Endothelial cell of umbilical vein (primary cell): ENCODE measurements around the gene NUB1. TPM values are rescaled to one million over a fixed set of nuclear protein-coding genes. Genes with fewer than 3 reads are reported as not detected.

Source experiments
- BruUV-seq: library from RNA; stranded (reverse); fragments of 400-500 nt; replicated peaks from 2 replicates; lab custom pipeline; 2021; lab: Mats Ljungman, UMichigan
- CTCF ChIA-PET: fragments of 300-600, 350-600 bp; sonication (Branson Sonifier 250); formaldehyde crosslinking; loops from one replicate; lab custom pipeline; 2021; ENCODE audit warnings: antibody characterized with exemption, inconsistent platforms; lab: Charles Lee
- POLR2A ChIA-PET: fragments of 300-600, 350-600 bp; sonication (Branson Sonifier 250); formaldehyde crosslinking; loops from one replicate; lab custom pipeline; 2021; ENCODE audit warnings: antibody characterized with exemption, inconsistent platforms; lab: Charles Lee
- DNase-seq: peaks from one replicate; pipeline ENCODE4 v3.0.0-alpha.2; 2011; ENCODE audit warnings: low read depth, low spot score
- FAIRE-seq: peaks from 2 replicates; lab custom pipeline; 2011; peaks lifted over from hg19 to GRCh38; lab: Jason Lieb, UNC
- H2AFZ ChIP-seq: 2 replicates; pipeline ENCODE4 v1.6.0; 2012; ENCODE audit warnings: low read depth, low read length, control low read depth, inconsistent platforms
- H3K27ac ChIP-seq: 2 replicates; pipeline ENCODE4 v1.5.1; 2011; ENCODE audit warnings: low read depth, mild to moderate bottlenecking, control low read depth, low read length, moderate library complexity; ENCODE audit not compliant: insufficient read depth
- H3K27me3 ChIP-seq, 2 experiments: 2 replicates each; pipeline versions ENCODE4 v1.6.0 to v1.6.1; 2011; ENCODE audit warnings: low read length in 2 of 2, mixed read lengths in 1 of 2; ENCODE audit not compliant: control insufficient read depth in 2 of 2, insufficient read depth in 2 of 2
- H3K36me3 ChIP-seq, 2 experiments: 2 replicates in 1 of 2; 3 replicates in 1 of 2; pipeline ENCODE4 v1.5.1; 2011; ENCODE audit warnings: low read length in 2 of 2, mild to moderate bottlenecking in 1 of 2, moderate library complexity in 1 of 2; ENCODE audit not compliant: control insufficient read depth in 2 of 2, insufficient read depth in 2 of 2; ENCODE audit errors: extremely low read depth in 1 of 2
- H3K4me1 ChIP-seq: 3 replicates; pipeline ENCODE4 v1.5.1; 2011; ENCODE audit warnings: mild to moderate bottlenecking, low read length; ENCODE audit not compliant: control insufficient read depth, insufficient read depth; ENCODE audit errors: extremely low read depth
- H3K4me2 ChIP-seq: 2 replicates; pipeline ENCODE4 v1.6.1; 2011; ENCODE audit warnings: low read length, control low read depth, mixed read lengths; ENCODE audit not compliant: insufficient read depth
- H3K4me3 ChIP-seq, 3 experiments: fragments of 200-600 bp in 1 of 3; sonication (generic), shearing (Covaris generic) in 1 of 3; replicated peaks in 1 of 3; 2 replicates each; pipeline ENCODE4 v1.5.1; 2011 to 2016; ENCODE audit warnings: control low read depth in 3 of 3, low read length in 3 of 3, mild to moderate bottlenecking in 2 of 3, inconsistent platforms in 1 of 3, low read depth in 1 of 3, moderate library complexity in 1 of 3; ENCODE audit not compliant: insufficient read depth in 1 of 3
- H3K79me2 ChIP-seq: 2 replicates; pipeline ENCODE4 v1.6.0; 2012; ENCODE audit warnings: low read length, inconsistent platforms; ENCODE audit not compliant: control insufficient read depth, insufficient read depth
- H3K9ac ChIP-seq: replicated peaks from 2 replicates; pipeline ENCODE3; 2011; ENCODE audit warnings: low read length, control low read depth; ENCODE audit not compliant: insufficient read depth; ENCODE audit errors: extremely low read depth
- H3K9me1 ChIP-seq: replicated peaks from 3 replicates; pipeline ENCODE4 v1.6.0; 2011; ENCODE audit warnings: mild to moderate bottlenecking, low read length; ENCODE audit not compliant: control insufficient read depth, insufficient read depth; ENCODE audit errors: extremely low read depth
- H3K9me3 ChIP-seq: replicated peaks from 2 replicates; pipeline ENCODE4 v1.5.1; 2012; ENCODE audit warnings: low read length, inconsistent platforms; ENCODE audit not compliant: control insufficient read depth, insufficient read depth
- H4K20me1 ChIP-seq: replicated peaks from 2 replicates; pipeline ENCODE3; 2011; ENCODE audit warnings: mild to moderate bottlenecking, low read length; ENCODE audit not compliant: control insufficient read depth, insufficient read depth; ENCODE audit errors: extremely low read depth
- CTCF ChIP-seq, 2 donors: IDR thresholded peaks; 1 replicate in 1 of 2; 2 replicates in 1 of 2; pipeline ENCODE4 v1.5.1; 2011; ENCODE audit warnings: low read length in 2 of 2, mild to moderate bottlenecking in 2 of 2, moderate library complexity in 2 of 2, control low read depth in 1 of 2, inconsistent platforms in 1 of 2, low read depth in 1 of 2; ENCODE audit not compliant: insufficient read depth in 1 of 2; ENCODE audit errors: extremely low read depth in 1 of 2
- EZH2 ChIP-seq: IDR thresholded peaks from 2 replicates; pipeline ENCODE4 v1.6.1; 2012; ENCODE audit warnings: borderline replicate concordance, low read depth, mild to moderate bottlenecking, moderate library complexity, low read length, inconsistent platforms; ENCODE audit not compliant: severe bottlenecking
- FOS ChIP-seq: IDR thresholded peaks from 2 replicates; pipeline ENCODE4 v1.6.1; 2011; ENCODE audit warnings: mild to moderate bottlenecking, low read length, moderate library complexity, borderline replicate concordance; ENCODE audit not compliant: insufficient read depth
- GATA2 ChIP-seq: IDR thresholded peaks from 2 replicates; pipeline ENCODE4 v1.7.0; 2011; ENCODE audit warnings: low read depth, mild to moderate bottlenecking, moderate library complexity, mixed read lengths, low read length; ENCODE audit not compliant: insufficient read length, insufficient read depth
- JUN ChIP-seq: IDR thresholded peaks from 2 replicates; pipeline ENCODE4 v1.6.1; 2011; ENCODE audit warnings: borderline replicate concordance, low read depth; ENCODE audit not compliant: insufficient read length, insufficient read depth
- MAX ChIP-seq: IDR thresholded peaks from 2 replicates; pipeline ENCODE4 v1.6.1; 2011; ENCODE audit not compliant: insufficient read depth, insufficient read length
- MYC ChIP-seq: IDR thresholded peaks from one replicate; pipeline ENCODE4 v1.6.1; 2011; ENCODE audit warnings: mild to moderate bottlenecking, low read depth, low read length
- POLR2A ChIP-seq: IDR thresholded peaks from 2 replicates; pipeline ENCODE4 v1.6.1; 2012; ENCODE audit warnings: low read depth, mild to moderate bottlenecking, control low read depth, low read length
- POLR2AphosphoS5 ChIP-seq: IDR thresholded peaks from 2 replicates; pipeline ENCODE4 v1.6.1; 2012; ENCODE audit warnings: low read depth, mild to moderate bottlenecking, control low read depth, low read length, moderate library complexity; ENCODE audit not compliant: insufficient read depth
- dilution Hi-C: fragments of 300-500 bp; cut with MboI; formaldehyde crosslinking; loops from one replicate; pipeline ENCODE4 v1.15.0; 2019; ENCODE audit warnings: low sequenced_read_pairs; ENCODE audit not compliant: extremely low pct_ligation_motif_present
- intact Hi-C: fragments of 100-400 bp; cut with micrococcal nuclease; formaldehyde crosslinking; loops from one replicate; pipeline ENCODE4 v1.10.0; 2022
- polyA plus RNA-seq, 4 experiments: library from polyadenylated mRNA; depleted of rRNA in 3 of 4; stranded (reverse) in 3 of 4; unstranded in 1 of 4; fragments of >200 nt; gene quantifications; 2 replicates each; pipeline versions ENCODE4 v1.2.1 to v1.2.3, GENCODE V29; 2011 to 2012; ENCODE audit warnings: missing spikeins in 1 of 4
- total RNA-seq: library from RNA; stranded (reverse); gene quantifications from 2 replicates; pipeline ENCODE4 v1.2.3, GENCODE V29; 2021

The NUB1 gene
- total and polyA plus RNA-seq, 2 donors (not counting 3 experiments of a cell fraction or from before 2014, with no cell fraction given): 28.0 to 46.2 TPM

GRCh38 chr7:151351027-151351426 is 9.4 kb downstream of the NUB1 start:
- ChIA-PET CTCF (interaction anchor here (1.0 to 6.0 kb wide), 5 partner anchors 9 to 40 kb away, joined by 3 to 92 read pairs (median 14); partner anchors contain the start of gene NUB1), POLR2A (no interaction called here)
- no peaks in the 10 kb centered on the region for H3K79me2 ChIP-seq
- no peaks in the 10 kb centered on the region for H3K9me1 ChIP-seq
- no peaks in the 10 kb centered on the region for H4K20me1 ChIP-seq
- H3K27ac ChIP-seq: no peak overlapping the region
- H3K4me3 ChIP-seq: no peak overlapping the region
- no peak overlapping the region for H2AFZ ChIP-seq
- TF ChIP-seq JUN (no peak), GATA2 (no peak), MYC (no peak), POLR2AphosphoS5 (no peak), EZH2 (no peak), POLR2A (no peak), CTCF (IDR thresholded peaks at IDR 0.05; ENCODE audit: extremely low read depth in 1 of 2, insufficient read depth in 1 of 2, low read depth in 1 of 2, low read length in 2 of 2) (no peak), FOS (no peak), MAX (no peak)
- H3K9me3 ChIP-seq: no peaks in the 10 kb centered on the region
- no peak overlapping the region for H3K9ac ChIP-seq
- intact Hi-C loops: no loop called here
- H3K4me1 ChIP-seq: no peaks in the 10 kb centered on the region
- H3K27me3 ChIP-seq: no peaks in the 10 kb centered on the region
- no peak for FAIRE-seq
- no TSS peak for BruUV-seq
- no peak for DNase-seq
- H3K4me2 ChIP-seq: no peak overlapping the region
- dilution Hi-C loops: no loop called here
- peaks cover 32 to 35% of the 10 kb centered on the region in 2 experiments for H3K36me3 ChIP-seq
